Measurements from ENCODE around the gene DCAF8L2. TPM values are rescaled to one million over a fixed set of nuclear protein-coding genes. Genes with fewer than 3 reads are reported as not detected.

DCAF8L2 gene
- total RNA-seq, 3 donors from 2014 or later = not detected

DNA sequence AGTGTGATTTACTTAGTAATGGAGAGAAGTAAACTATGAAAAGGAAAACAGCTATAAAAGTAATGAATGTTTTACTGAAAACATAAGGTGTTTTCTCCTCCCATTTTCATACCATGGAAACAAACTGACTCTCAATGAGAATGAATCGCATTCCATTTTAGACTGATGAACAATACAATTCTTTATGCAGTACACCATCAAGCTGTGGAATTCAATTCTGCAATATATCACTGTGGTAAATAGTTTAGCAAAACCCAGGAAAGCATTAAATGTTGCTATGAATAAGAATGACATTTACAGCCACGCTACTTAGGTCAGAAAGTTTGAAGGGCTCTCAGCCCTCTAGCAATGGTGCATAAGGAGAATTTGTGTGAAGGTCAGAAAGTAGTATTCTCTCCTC is 7.4 kb downstream of the DCAF8L2 start:
- TF ChIP-seq CTCF (IDR thresholded peaks at IDR 0.05) (no peak), POLR2AphosphoS5 (IDR thresholded peaks at IDR 0.05) (no peak), POLR2A (IDR thresholded peaks at IDR 0.05) (no peak)
- Histone ChIP-seq H3K27ac (no peak overlapping the region), H3K4me3 (no peak overlapping the region), H3K27me3 (peaks cover 0 to 7% of the 10 kb centered on the region in 2 donors), H3K36me3 (no peaks in the 10 kb centered on the region), H3K4me1 (no peaks in the 10 kb centered on the region), H3K9me3 (no peaks in the 10 kb centered on the region)
- intact Hi-C loops (cut with DNase I; ENCODE audit: low total_unique reads) = no loop called here
- no peak for DNase-seq (ENCODE audit: low spot score in 2 of 2)

GRCh38 chrX:27598312-27598711 is 8.2 kb downstream of the DCAF8L2 start:
- TF ChIP-seq POLR2A (IDR thresholded peaks at IDR 0.05) (no peak), CTCF (IDR thresholded peaks at IDR 0.05) (no peak), POLR2AphosphoS5 (IDR thresholded peaks at IDR 0.05) (no peak)
- intact Hi-C loops (cut with DNase I; ENCODE audit: low total_unique reads) = no loop called here
- H3K9me3 ChIP-seq = no peaks in the 10 kb centered on the region
- no peak overlapping the region for H3K27ac ChIP-seq
- no peak for DNase-seq (ENCODE audit: low spot score in 2 of 2)
- no peaks in the 10 kb centered on the region for H3K4me1 ChIP-seq
- peaks cover 0 to 7% of the 10 kb centered on the region in 2 donors for H3K27me3 ChIP-seq
- H3K36me3 ChIP-seq = no peaks in the 10 kb centered on the region
- H3K4me3 ChIP-seq = no peak overlapping the region

- H3K36me3 ChIP-seq = no peaks in the 10 kb centered on the region
- intact Hi-C loops (cut with DNase I; ENCODE audit: low total_unique reads) = no loop called here
- H3K27me3 ChIP-seq = no peaks in the 10 kb centered on the region
- no peaks in the 10 kb centered on the region for H3K9me3 ChIP-seq
- no peaks in the 10 kb centered on the region for H3K4me1 ChIP-seq
- H3K4me3 ChIP-seq = no peak overlapping the region
- H3K27ac ChIP-seq = no peak overlapping the region
- TF ChIP-seq CTCF (IDR thresholded peaks at IDR 0.05) = no peak
- no peak for DNase-seq (ENCODE audit: low spot score in 2 of 2)
Measured at GRCh38 chrX:27599928-27600327, 9.8 kb downstream of the DCAF8L2 start.

DNA sequence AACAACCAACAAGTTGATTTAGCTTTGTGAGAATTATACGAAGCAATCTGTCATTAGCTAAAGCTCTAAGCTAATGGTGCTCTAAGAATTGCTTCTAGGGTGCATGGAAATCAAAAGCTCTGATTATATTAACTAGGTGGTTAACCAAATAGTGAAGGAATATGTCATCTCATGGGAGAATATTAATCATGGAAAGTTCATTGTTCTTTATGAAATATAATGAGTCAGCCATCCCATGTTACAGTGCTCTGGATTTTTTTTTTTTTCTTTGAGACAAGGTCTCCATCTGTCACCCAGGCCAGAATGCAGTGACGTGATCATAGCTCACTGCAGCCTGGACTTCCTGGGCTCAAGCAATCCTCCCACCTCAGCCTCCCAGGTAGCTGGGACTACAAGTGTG is 10.5 kb downstream of the DCAF8L2 start:
- intact Hi-C loops (cut with DNase I; ENCODE audit: low total_unique reads) = no loop called here
- TF ChIP-seq POLR2AphosphoS5 (IDR thresholded peaks at IDR 0.05) = no peak
- TF ChIP-seq CTCF (IDR thresholded peaks at IDR 0.05) = no peak
- TF ChIP-seq POLR2A (IDR thresholded peaks at IDR 0.05) = no peak
- DNase-seq (ENCODE audit: low spot score in 2 of 2) = no peak
- H3K27me3 ChIP-seq = no peaks in the 10 kb centered on the region
- H3K4me3 ChIP-seq = no peak overlapping the region
- H3K4me1 ChIP-seq = no peaks in the 10 kb centered on the region
- no peak overlapping the region for H3K27ac ChIP-seq
- no peaks in the 10 kb centered on the region for H3K36me3 ChIP-seq
- H3K9me3 ChIP-seq = no peaks in the 10 kb centered on the region

- peaks cover 0 to 11% of the 10 kb centered on the region in 2 donors for H3K9me3 ChIP-seq
- no peaks in the 10 kb centered on the region for H3K4me1 ChIP-seq
- TF ChIP-seq CTCF (IDR thresholded peaks at IDR 0.05) (no peak), POLR2A (IDR thresholded peaks at IDR 0.05) (no peak), POLR2AphosphoS5 (IDR thresholded peaks at IDR 0.05) (no peak)
- H3K4me3 ChIP-seq = no peak overlapping the region
- DNase-seq (ENCODE audit: low spot score in 2 of 2) = no peak
- no peak overlapping the region for H3K27ac ChIP-seq
- no peaks in the 10 kb centered on the region for H3K27me3 ChIP-seq
- no peaks in the 10 kb centered on the region for H3K36me3 ChIP-seq
- intact Hi-C loops (cut with DNase I; ENCODE audit: low total_unique reads) = no loop called here
Measured at GRCh38 chrX:27608671-27609070, 18.5 kb downstream of the DCAF8L2 start.
